Neural cell (in vitro differentiated cells): ENCODE measurements around the gene FBRSL1.

ENCODE experiments used
- CTCF ChIP-seq: fragments of 450-650 bp; IDR thresholded peaks from 2 replicates; pipeline ENCODE4 v1.5.1; 2014; ENCODE audit warnings: antibody characterized with exemption, mild to moderate bottlenecking, moderate library complexity; ENCODE audit not compliant: poor library complexity, severe bottlenecking
- EZH2 ChIP-seq: fragments of 200-600, 300-800 bp; shearing (Covaris generic), sonication (generic); IDR thresholded peaks from 2 replicates; pipeline ENCODE4 v1.6.1; 2014; ENCODE audit warnings: antibody characterized with exemption, low read length, borderline replicate concordance, mild to moderate bottlenecking; ENCODE audit not compliant: insufficient read depth, poor library complexity, severe bottlenecking
- POLR2AphosphoS5 ChIP-seq: IDR thresholded peaks from 2 replicates; pipeline ENCODE4 v1.6.1; 2012
- TAF1 ChIP-seq: IDR thresholded peaks from 2 replicates; pipeline ENCODE4 v1.6.1; 2012; ENCODE audit warnings: low read depth

GRCh38 chr12:132448463-132448820, 41.5 kb upstream of the FBRSL1 start:
- no peak for TF ChIP-seq CTCF
- no peak for TF ChIP-seq EZH2
- no peak for TF ChIP-seq POLR2AphosphoS5
- no peak for TF ChIP-seq TAF1
